ENCODE data around the gene CHST15.

DNA sequence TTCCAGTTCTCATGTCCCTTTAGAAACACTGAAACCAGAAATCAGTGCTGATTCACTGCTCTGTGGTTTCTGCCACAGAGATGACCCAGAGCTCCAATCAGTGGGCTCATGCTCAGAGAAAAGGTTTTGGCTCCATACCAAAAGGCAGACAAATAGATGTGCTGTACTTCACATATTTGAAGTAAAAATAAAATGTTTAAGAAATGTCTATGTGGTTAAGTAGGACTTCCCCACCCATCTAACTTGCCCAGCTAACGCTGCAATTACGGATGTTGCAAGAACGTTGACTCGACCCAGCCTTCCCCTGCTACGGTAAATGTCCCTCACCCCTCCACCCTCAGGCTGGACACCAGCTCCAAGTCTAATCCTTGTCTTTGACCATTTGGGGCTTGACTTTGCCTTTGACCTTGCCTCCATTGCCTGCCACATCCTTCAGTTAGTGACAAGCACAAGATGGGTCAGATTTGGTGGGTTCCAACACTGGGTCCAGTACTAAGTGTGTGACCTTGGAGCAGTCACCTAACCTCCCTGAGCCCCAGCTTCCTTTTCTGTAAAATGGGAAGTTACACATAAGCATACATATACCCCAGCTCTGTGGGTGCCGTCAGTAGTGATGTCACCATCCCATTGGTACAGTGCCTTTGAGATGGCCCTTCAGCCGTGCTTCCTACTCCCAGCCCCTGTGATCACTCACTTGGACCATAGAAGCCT, 95.8 kb downstream of the CHST15 start:
- no peak for TF ChIP-seq GATA2 (IDR thresholded peaks at IDR 0.05; ENCODE audit: low read depth, low read length)
- no peak for TF ChIP-seq GATA3 (IDR thresholded peaks at IDR 0.05; ENCODE audit: low read depth, low read length)
